HG03064 (cell line): Measurements from ENCODE around the gene MTF2.

ENCODE experiments used
- ATAC-seq: cut with Tn5 transposase; IDR thresholded peaks from one replicate; pipeline ENCODE4 v1.9.1; 2021; ENCODE audit warnings: low read depth; ENCODE audit not compliant: unreplicated experiment

MTF2 gene

DNA sequence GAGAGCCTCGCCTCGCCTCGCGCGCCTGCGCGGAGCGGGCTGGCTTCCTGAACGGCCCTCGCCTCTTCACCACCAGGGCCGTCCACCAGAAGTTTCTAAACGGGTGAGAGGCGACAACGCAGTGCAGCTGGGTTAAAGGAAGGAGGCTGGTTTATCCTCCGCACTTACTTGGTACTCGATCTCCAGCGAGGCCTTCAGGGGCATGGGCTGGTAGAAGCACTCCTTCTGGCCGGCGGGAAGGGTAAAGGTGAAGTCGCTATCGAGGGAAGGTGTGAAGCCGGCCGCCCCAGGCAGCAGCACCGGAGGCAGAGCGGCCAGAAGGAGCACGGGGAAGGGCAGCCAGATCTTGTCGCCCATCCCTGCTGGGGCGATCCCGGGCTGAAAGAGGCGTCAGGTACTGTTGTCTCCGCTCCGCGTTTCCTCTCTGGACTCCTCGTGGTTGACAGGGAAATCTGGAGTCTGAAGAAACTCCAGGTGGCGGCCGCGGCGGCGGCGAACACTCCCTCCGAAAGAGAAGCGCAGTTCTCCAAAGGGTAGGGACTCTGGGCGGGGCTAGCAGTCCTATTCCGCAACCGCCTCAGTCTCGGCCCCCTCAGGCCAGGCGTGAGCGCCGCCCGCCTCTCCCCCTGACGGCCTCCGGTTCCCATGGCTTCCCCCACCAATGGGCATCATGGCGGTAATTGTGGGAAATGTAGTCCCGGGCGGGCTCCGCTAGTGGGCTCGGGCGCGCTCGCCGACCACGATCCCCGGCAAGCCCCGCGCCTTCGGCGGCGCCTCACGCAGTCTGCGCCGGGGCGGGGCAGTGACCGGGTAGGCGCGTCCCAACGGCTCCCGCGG lies 101.0 kb downstream of the MTF2 start, which contains the start of gene TMED5:
TMED5 (minus strand) TSS at position 528 of the 837 bp plus-strand sequence; CDS start at position 357, 171 bp downstream.
- peak; percentile 91 for ATAC-seq

DNA sequence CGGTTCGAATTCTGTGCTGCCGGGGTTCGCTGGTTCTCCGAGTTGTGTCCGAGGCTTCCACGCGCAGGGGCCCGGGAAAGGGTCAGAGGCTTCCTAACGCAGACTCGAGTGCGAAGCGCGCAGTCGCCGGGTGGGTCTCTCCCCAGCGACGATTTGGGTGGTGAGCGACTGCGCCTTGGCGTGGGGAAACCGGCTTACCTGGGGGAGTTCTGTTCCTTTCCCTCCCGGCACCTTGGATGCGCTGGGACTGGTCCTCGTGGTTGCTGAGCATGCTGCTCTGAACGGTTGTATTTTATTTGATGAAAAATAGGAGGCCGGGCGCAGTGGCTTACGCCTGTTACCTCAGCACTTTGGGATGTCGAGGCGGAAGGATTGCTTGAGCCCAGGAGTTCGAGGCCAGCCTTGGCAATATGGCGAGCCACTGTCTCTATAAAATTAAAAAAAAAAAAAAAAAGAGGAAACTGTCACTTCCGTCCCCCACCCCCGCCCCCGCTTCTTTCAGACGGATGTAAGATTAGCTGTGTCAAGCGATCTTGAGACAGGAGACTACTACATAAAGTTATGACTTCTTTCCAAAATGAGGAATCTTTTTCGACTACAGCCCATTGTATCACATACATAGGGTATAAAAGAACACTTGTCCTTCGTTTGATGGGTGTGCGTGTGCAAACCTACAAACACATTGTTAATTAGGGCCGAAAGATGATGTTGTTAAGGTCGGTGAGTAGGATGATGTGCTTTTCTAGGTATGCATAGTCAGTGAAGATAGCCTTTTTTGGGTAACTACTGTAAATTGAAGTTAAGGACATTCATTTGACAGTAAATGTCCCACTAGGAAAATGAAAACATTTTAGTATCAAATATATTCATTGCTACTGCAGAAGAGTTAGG lies 101.9 kb downstream of the MTF2 start, which contains the start of gene CCDC18:
CCDC18 (plus strand) TSS at position 2 of the 891 bp plus-strand sequence. CDS start 2,638 bp downstream, outside the sequence.
- peak; percentile 11 for ATAC-seq

DNA sequence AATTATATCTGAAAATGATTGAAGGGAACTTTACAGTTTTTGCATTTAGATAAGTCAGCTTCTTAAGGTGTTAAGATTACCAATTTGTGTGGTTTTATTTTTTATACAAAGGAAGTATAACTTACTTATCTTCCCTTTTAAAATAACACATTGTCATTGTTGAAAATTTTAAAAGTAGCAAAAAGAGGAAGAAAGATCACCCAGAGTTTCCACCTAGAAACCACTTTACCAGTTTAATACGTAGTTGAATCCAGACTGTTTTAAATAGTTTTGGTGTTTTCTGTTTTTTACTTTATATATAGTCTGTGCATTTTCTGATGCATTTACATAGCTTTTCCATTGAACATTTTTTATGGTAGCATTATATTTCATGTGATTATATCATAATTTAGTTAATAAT lies 107.6 kb downstream of the MTF2 start:
- ATAC-seq, result no peak
